Esophagus squamous epithelium (tissue), 5 donors: ENCODE results near the gene COL1A1. TPM values are rescaled to one million over a fixed set of nuclear protein-coding genes. Genes with fewer than 3 reads are reported as not detected.
A peak's percentile ranks its signal among the peaks of the same experiment; 100 is the strongest.

Source experiments
- DNase-seq: peaks from one replicate; lab custom pipeline; 2025; lab: John Stamatoyannopoulos, UW
- H3K27ac ChIP-seq, 4 donors: fragments of 200-600 bp; sonication (generic); one replicate each; pipeline ENCODE4 v1.5.1; 2016 to 2019; ENCODE audit warnings: mild to moderate bottlenecking in 1 of 4
- H3K27me3 ChIP-seq, 4 donors: fragments of 200-600 bp; sonication (generic); 1 replicate in 3 of 4; 2 replicates in 1 of 4; pipeline versions ENCODE4 v1.5.1 to v1.6.0; 2017 to 2021; ENCODE audit warnings: antibody characterized with exemption in 1 of 4
- H3K36me3 ChIP-seq, 3 donors: fragments of 200-600 bp; sonication (generic); one replicate each; pipeline ENCODE4 v1.5.1; 2016 to 2019
- H3K4me1 ChIP-seq, 3 donors: fragments of 200-600 bp; sonication (generic); one replicate each; pipeline ENCODE4 v1.5.1; 2017 to 2019
- H3K4me3 ChIP-seq, 4 donors: fragments of 200-600 bp; sonication (generic); 1 replicate in 3 of 4; 2 replicates in 1 of 4; pipeline ENCODE4 v1.5.1; 2016 to 2019; ENCODE audit warnings: mild to moderate bottlenecking in 2 of 4, moderate library complexity in 1 of 4
- H3K9me3 ChIP-seq, 3 donors: fragments of 200-600 bp; sonication (generic); one replicate each; pipeline ENCODE4 v1.5.1; 2016 to 2019
- POLR2A ChIP-seq, 4 donors: fragments of 450-650 bp; IDR thresholded peaks; one replicate each; pipeline ENCODE4 v1.6.1; 2017; ENCODE audit warnings: antibody characterized with exemption in 4 of 4, mild to moderate bottlenecking in 4 of 4, moderate library complexity in 3 of 4
- WGBS, 2 donors: methylation state at CpG; one replicate each; pipeline ENCODE4 v1.1.5; 2018; 5-methylcytosine and 5-hydroxymethylcytosine counted together
- intact Hi-C: fragments of 100-400 bp; cut with DNase I; formaldehyde crosslinking; loops from one replicate; pipeline ENCODE4 v1.15.0; 2022
- total RNA-seq, 4 donors: library from RNA; depleted of rRNA; stranded (reverse); fragments of >200 nt; gene quantifications; one replicate each; pipeline ENCODE4 v1.1.0, GENCODE V29; 2016
- TF ChIP-seq, protein P1 (sequence below), 6 experiments: fragments of 450-650 bp in 4 of 6; fragments of 200-600 bp in 2 of 6; sonication (generic) in 2 of 6; IDR thresholded peaks; one replicate each; pipeline ENCODE4 v1.5.1; 2016 to 2019; ENCODE audit warnings: antibody characterized with exemption in 6 of 6, mild to moderate bottlenecking in 4 of 6, moderate library complexity in 4 of 6
- donor health status: DM: yes; HTN: yes; CAD: no.

Gene COL1A1
- total RNA-seq, 4 donors from 2014 or later, result 12.4 to 20.8 (median 19.7) TPM

DNA sequence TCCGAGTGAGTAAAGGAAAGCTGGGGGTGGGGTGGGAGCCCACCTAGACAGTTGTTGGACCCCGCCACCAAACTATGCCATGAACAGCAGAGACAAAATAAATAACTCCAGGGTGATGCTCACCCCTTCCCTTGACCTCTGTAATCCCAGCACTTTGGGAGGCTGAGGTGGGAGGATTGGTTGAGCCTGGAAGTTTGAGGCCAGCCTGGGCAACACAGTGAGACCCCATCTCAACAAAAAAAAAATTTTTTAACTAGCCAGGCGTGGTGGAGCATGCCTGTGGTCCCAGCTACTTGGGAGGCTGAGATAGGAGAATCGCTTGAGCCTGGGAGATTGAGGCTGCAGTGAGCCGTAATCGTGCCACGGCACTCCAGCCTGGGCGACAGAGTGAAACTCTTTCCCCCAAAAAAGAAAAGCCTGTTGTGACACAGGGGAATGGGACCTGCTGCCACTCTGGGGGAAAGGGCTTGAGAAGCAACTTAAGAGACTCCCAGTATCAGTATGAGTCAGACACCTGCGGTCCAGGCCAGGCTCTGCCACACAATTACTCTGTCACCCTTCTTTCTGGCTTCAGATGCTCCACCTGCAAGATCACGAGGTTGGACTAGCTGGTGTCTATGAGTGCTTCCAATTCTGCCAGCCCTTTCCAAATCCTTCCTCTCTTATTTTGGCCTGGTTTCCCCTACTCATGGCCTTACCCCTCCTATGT, 30.6 kb downstream of the COL1A1 start:
- Histone ChIP-seq H3K9me3 (no peaks in the 10 kb centered on the region), H3K27ac (no peak overlapping the region), H3K36me3 (no peaks in the 10 kb centered on the region), H3K4me3 (no peak overlapping the region), H3K4me1 (peaks cover 2 to 53% (median 7%) of the 10 kb centered on the region in 3 donors), H3K27me3 (peaks cover 0 to 5% (median 0%) of the 10 kb centered on the region in 4 donors)
- DNase-seq, result no peak
- intact Hi-C loops, result no loop called here
- TF ChIP-seq POLR2A (IDR thresholded peaks at IDR 0.05), result no peak
- TF ChIP-seq, protein P1, sequence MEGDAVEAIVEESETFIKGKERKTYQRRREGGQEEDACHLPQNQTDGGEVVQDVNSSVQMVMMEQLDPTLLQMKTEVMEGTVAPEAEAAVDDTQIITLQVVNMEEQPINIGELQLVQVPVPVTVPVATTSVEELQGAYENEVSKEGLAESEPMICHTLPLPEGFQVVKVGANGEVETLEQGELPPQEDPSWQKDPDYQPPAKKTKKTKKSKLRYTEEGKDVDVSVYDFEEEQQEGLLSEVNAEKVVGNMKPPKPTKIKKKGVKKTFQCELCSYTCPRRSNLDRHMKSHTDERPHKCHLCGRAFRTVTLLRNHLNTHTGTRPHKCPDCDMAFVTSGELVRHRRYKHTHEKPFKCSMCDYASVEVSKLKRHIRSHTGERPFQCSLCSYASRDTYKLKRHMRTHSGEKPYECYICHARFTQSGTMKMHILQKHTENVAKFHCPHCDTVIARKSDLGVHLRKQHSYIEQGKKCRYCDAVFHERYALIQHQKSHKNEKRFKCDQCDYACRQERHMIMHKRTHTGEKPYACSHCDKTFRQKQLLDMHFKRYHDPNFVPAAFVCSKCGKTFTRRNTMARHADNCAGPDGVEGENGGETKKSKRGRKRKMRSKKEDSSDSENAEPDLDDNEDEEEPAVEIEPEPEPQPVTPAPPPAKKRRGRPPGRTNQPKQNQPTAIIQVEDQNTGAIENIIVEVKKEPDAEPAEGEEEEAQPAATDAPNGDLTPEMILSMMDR (IDR thresholded peaks at IDR 0.05), result no peak
- WGBS, 2 donors, result 62 to 84% methylated on average over 4 to 9 of the region's 10 CpGs

DNA sequence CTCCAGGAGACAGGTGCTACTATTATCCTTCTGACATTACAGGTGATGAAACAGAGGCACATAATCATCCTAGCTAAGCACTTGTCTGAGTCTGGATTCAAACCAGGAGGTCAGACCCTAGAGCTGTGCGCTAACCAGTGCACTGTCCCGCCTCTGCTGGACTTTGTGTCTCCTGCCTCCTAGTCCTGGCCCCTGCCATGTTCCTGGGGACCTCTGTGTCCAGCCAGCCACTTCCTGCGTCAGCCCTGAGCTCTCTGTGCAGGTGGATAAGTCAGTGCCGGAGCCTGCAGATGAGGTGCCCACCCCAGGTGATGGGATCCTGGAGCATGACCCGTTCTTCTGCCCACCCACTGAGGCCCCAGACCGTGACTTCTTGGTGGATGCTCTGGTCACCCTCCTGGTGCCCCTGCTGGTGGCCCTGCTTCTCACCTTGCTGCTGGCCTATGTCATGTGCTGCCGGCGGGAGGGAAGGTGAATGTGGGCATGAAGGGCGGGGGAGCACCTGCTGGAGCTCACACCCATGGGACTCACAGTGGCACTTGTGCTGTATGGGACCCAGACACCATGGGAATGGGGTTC, 31.5 kb downstream of the COL1A1 start:
- no peak overlapping the region for H3K4me3 ChIP-seq
- no peaks in the 10 kb centered on the region for H3K9me3 ChIP-seq
- intact Hi-C loops, result no loop called here
- H3K27me3 ChIP-seq, result peaks cover 0 to 5% (median 0%) of the 10 kb centered on the region in 4 donors
- no peak for DNase-seq
- H3K4me1 ChIP-seq, result peaks cover 2 to 50% (median 7%) of the 10 kb centered on the region in 3 donors
- 93 to 100% methylated on average over 2 to 3 of the region's 9 CpGs for WGBS, 2 donors
- H3K36me3 ChIP-seq, result no peaks in the 10 kb centered on the region
- TF ChIP-seq, protein P1 (IDR thresholded peaks at IDR 0.05), result no peak
- TF ChIP-seq POLR2A (IDR thresholded peaks at IDR 0.05), result no peak
- H3K27ac ChIP-seq, result no peak overlapping the region

DNA sequence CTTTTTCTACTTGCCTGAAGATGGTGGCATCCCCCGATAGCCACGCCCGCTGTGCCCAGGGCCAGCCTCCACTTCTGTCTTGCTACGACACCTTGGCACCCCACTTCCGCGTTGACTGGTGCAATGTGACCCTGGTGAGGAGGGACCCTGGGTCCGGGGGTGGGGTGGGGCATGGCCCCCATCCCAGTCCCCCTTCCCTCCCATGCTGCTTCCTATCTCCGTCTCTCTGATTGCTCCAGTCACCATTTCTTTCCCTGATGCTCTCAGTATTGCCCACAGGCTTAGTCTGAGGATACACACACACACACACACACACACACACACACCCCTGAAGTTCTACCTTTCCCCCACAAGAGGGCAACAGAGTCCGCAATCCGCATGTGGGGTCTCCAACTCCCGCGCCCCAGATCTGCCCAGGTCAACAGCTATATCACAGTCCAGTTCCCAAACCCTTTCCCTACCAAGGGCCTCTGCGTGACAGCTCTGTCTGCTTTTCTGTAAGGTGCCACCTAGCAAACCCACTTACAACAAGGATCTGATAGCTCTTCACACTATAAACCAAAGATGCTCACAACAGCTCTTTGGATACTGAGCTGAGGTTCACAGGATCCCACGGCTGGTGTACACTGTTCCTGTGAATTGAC, 32.2 kb downstream of the COL1A1 start:
- H3K27ac ChIP-seq, result peak overlapping the region in 1 of 4 donors; percentile 39
- no peak for TF ChIP-seq POLR2A (IDR thresholded peaks at IDR 0.05)
- TF ChIP-seq, protein P1 (IDR thresholded peaks at IDR 0.05), result peak; percentile 77 to 94 (median 85)
- no peak for DNase-seq
- intact Hi-C loops, result no loop called here
- H3K4me3 ChIP-seq, result no peak overlapping the region
- H3K4me1 ChIP-seq, result peaks cover 2 to 50% (median 7%) of the 10 kb centered on the region in 3 donors
- H3K27me3 ChIP-seq, result peaks cover 0 to 5% (median 0%) of the 10 kb centered on the region in 4 donors
- no peaks in the 10 kb centered on the region for H3K36me3 ChIP-seq
- H3K9me3 ChIP-seq, result no peaks in the 10 kb centered on the region
- WGBS, 2 donors, result 21 to 32% methylated on average over 11 to 14 of the region's 14 CpGs

DNA sequence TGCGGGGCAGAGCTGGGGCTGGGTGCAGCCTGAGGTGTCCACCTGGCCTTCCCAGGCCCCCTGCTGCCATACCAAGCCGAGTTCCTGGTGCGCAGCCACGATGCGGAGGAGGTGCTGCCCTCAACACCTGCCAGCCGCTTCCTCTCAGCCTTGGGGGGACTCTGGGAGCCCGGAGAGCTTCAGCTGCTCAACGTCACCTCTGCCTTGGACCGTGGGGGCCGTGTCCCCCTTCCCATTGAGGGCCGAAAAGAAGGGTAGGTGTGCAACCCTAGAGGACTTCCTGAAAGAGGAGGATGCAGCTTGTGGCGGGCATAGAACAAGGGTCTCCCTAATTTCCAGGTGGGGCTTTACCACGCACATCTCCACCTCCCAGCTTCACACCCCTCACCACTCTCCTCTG, 33.1 kb downstream of the COL1A1 start:
- no peak overlapping the region for H3K27ac ChIP-seq
- H3K27me3 ChIP-seq, result peaks cover 0 to 5% (median 0%) of the 10 kb centered on the region in 4 donors
- 75 to 87% methylated on average over 7 to 8 of the region's 13 CpGs for WGBS, 2 donors
- no peaks in the 10 kb centered on the region for H3K9me3 ChIP-seq
- no peaks in the 10 kb centered on the region for H3K36me3 ChIP-seq
- H3K4me1 ChIP-seq, result peaks cover 2 to 42% (median 4%) of the 10 kb centered on the region in 3 donors
- intact Hi-C loops, result no loop called here
- no peak overlapping the region for H3K4me3 ChIP-seq
- TF ChIP-seq, protein P1 (IDR thresholded peaks at IDR 0.05), result no peak
- no peak for TF ChIP-seq POLR2A (IDR thresholded peaks at IDR 0.05)
- no peak for DNase-seq

DNA sequence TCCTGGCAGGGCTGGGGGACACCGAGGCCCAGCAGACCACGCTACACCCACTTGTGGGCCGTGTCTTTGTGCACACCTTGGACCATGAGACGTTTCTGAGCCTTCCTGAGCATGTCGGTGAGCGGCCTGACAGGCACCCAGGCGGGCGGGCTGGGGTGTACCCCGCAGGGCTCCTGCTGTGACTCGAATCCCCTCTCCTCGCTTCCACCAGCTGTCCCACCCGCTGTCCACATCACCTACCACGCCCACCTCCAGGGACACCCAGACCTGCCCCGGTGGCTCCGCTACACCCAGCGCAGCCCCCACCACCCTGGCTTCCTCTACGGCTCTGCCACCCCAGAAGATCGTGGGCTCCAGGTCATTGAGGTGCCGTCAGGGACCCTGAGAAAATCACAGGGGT, 34.1 kb downstream of the COL1A1 start:
- H3K4me3 ChIP-seq, result no peak overlapping the region

More for the DNA sequence above, 34.1 kb downstream of the COL1A1 start:
- intact Hi-C loops, result no loop called here
- peaks cover 2 to 38% (median 4%) of the 10 kb centered on the region in 3 donors for H3K4me1 ChIP-seq
- no peak for TF ChIP-seq POLR2A (IDR thresholded peaks at IDR 0.05)
- TF ChIP-seq, protein P1 (IDR thresholded peaks at IDR 0.05), result no peak
- H3K9me3 ChIP-seq, result no peaks in the 10 kb centered on the region
- no peak overlapping the region for H3K27ac ChIP-seq
- no peaks in the 10 kb centered on the region for H3K36me3 ChIP-seq
- DNase-seq, result no peak
- peaks cover 0 to 5% (median 0%) of the 10 kb centered on the region in 4 donors for H3K27me3 ChIP-seq
- WGBS, 2 donors, result 76 to 88% methylated on average over 7 to 14 of the region's 19 CpGs
